HG02759 (cell line): ENCODE data around the gene ASB9.

Experiments used
- ATAC-seq: cut with Tn5 transposase; IDR thresholded peaks from one replicate; pipeline ENCODE4 v1.9.1; 2021; ENCODE audit warnings: mild to moderate bottlenecking, moderate library complexity; ENCODE audit not compliant: unreplicated experiment

Gene ASB9

DNA sequence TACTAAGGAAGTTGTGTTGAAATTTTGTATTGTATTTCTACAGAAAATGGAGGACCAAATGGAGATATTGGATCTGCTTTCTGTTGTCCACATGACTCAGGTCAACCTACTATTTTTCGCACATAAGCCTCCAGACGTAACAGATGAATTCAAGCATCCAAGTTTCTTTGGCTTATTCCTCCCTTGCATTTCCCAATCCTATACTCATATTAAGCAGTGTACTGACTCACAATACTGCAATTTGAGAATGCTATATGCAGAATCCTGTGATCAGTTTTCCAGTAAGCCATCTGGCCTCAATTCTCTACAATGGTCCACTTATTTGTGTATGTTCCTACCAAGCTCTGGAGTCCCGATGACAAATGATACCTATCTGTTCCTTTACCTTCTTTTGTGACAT lies 75.7 kb downstream of the ASB9 start:
- ATAC-seq = no peak
